ENCODE data around the gene PRPH. TPM values are rescaled to one million over a fixed set of nuclear protein-coding genes. Genes with fewer than 3 reads are reported as not detected.

PRPH gene
- total and polyA plus RNA-seq, 9 of the 15 experiments (the other 6 are each of a cell fraction or from before 2014, with no cell fraction given), result 0.27 to 1.9 (median 1.3) TPM; not detected in 1

GRCh38 chr12:49336645-49337584 is 42.0 kb downstream of the PRPH start, which contains the start of gene C1QL4 (continued):
- TF ChIP-seq BCLAF1 (IDR thresholded peaks at IDR 0.05; ENCODE audit: borderline replicate concordance in 1 of 2, control insufficient read depth in 1 of 2, low read depth in 2 of 2, low read length in 1 of 2) (no peak), ZNF395 (CRISPR knock-in tag; IDR thresholded peaks at IDR 0.05) (no peak), FIP1L1 (IDR thresholded peaks at IDR 0.05; ENCODE audit: low read depth, low read length, poor library complexity, severe bottlenecking) (no peak), ZNF407 (IDR thresholded peaks at IDR 0.05; ENCODE audit: low read depth) (no peak), ZBTB9 (CRISPR knock-in tag; IDR thresholded peaks at IDR 0.05) (no peak), HNRNPL (IDR thresholded peaks at IDR 0.05; ENCODE audit: low read depth, low read length) (peak; percentile 70; the same call in 1 of the 2 replicates), ZNF24 (IDR thresholded peaks at IDR 0.05) (no peak), JUN (IDR thresholded peaks at IDR 0.05; ENCODE audit: borderline replicate concordance, low read depth, low read length) (no peak), JUN (CRISPR knock-in tag; IDR thresholded peaks at IDR 0.05; ENCODE audit: borderline replicate concordance) (no peak), SRSF7 (optimal IDR thresholded peaks at IDR 0.05; ENCODE audit: low read depth, low read length) (no peak), RBBP5 (IDR thresholded peaks at IDR 0.05; ENCODE audit: borderline replicate concordance, insufficient read depth, low read length, poor library complexity, severe bottlenecking) (no peak)

Measured in K562 (cell line).